ENCODE results near the gene MPRIP.

Gene MPRIP

GRCh38 chr17:17236295-17237025, 194.2 kb downstream of the MPRIP start:
- TF ChIP-seq POLR2AphosphoS5 (IDR thresholded peaks at IDR 0.05; ENCODE audit: low read depth, low read length) = no peak
- TF ChIP-seq TAF1 (IDR thresholded peaks at IDR 0.05; ENCODE audit: borderline replicate concordance, insufficient read depth, low read length) = no peak
- TF ChIP-seq, protein P1, sequence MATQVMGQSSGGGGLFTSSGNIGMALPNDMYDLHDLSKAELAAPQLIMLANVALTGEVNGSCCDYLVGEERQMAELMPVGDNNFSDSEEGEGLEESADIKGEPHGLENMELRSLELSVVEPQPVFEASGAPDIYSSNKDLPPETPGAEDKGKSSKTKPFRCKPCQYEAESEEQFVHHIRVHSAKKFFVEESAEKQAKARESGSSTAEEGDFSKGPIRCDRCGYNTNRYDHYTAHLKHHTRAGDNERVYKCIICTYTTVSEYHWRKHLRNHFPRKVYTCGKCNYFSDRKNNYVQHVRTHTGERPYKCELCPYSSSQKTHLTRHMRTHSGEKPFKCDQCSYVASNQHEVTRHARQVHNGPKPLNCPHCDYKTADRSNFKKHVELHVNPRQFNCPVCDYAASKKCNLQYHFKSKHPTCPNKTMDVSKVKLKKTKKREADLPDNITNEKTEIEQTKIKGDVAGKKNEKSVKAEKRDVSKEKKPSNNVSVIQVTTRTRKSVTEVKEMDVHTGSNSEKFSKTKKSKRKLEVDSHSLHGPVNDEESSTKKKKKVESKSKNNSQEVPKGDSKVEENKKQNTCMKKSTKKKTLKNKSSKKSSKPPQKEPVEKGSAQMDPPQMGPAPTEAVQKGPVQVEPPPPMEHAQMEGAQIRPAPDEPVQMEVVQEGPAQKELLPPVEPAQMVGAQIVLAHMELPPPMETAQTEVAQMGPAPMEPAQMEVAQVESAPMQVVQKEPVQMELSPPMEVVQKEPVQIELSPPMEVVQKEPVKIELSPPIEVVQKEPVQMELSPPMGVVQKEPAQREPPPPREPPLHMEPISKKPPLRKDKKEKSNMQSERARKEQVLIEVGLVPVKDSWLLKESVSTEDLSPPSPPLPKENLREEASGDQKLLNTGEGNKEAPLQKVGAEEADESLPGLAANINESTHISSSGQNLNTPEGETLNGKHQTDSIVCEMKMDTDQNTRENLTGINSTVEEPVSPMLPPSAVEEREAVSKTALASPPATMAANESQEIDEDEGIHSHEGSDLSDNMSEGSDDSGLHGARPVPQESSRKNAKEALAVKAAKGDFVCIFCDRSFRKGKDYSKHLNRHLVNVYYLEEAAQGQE (IDR thresholded peaks at IDR 0.05; ENCODE audit: insufficient read depth in 1 of 2, low read depth in 2 of 2, low read length in 2 of 2) = no peak
- no peak for TF ChIP-seq FOXP2 (optimal IDR thresholded peaks at IDR 0.05; ENCODE audit: borderline replicate concordance, extremely low read depth, extremely low read length, insufficient read depth)
- TF ChIP-seq SIN3A (IDR thresholded peaks at IDR 0.05; ENCODE audit: borderline replicate concordance, insufficient read depth, low read length) = 0 out of 2 replicates have a peak, but pooled peaks have one; percentile 15

GRCh38 chr17:17237026-17237799, 195.0 kb downstream of the MPRIP start, which contains the start of gene FLCN:
TSS of gene FLCN (minus strand) at chr17:17237168. CDS start at chr17:17228137, 9,031 bp downstream.
- TF ChIP-seq TAF1 (IDR thresholded peaks at IDR 0.05; ENCODE audit: borderline replicate concordance, insufficient read depth, low read length) = peak; percentile 90
- peak; percentile 90 for TF ChIP-seq POLR2AphosphoS5 (IDR thresholded peaks at IDR 0.05; ENCODE audit: low read depth, low read length)
- TF ChIP-seq FOXP2 (optimal IDR thresholded peaks at IDR 0.05; ENCODE audit: borderline replicate concordance, extremely low read depth, extremely low read length, insufficient read depth) = peak; percentile 54
- TF ChIP-seq, protein P1 (IDR thresholded peaks at IDR 0.05; ENCODE audit: insufficient read depth in 1 of 2, low read depth in 2 of 2, low read length in 2 of 2) = no peak; a peak in 1 of 4 replicates
- peak; percentile 55; the same call in 1 of the 2 replicates for TF ChIP-seq SIN3A (IDR thresholded peaks at IDR 0.05; ENCODE audit: borderline replicate concordance, insufficient read depth, low read length)

GRCh38 chr17:17239832-17240231, 197.6 kb downstream of the MPRIP start:
- TF ChIP-seq SIN3A (IDR thresholded peaks at IDR 0.05; ENCODE audit: borderline replicate concordance, insufficient read depth, low read length) (no peak), POLR2AphosphoS5 (IDR thresholded peaks at IDR 0.05; ENCODE audit: low read depth, low read length) (no peak), TAF1 (IDR thresholded peaks at IDR 0.05; ENCODE audit: borderline replicate concordance, insufficient read depth, low read length) (no peak), FOXP2 (optimal IDR thresholded peaks at IDR 0.05; ENCODE audit: borderline replicate concordance, extremely low read depth, extremely low read length, insufficient read depth) (no peak)
- TF ChIP-seq, protein P1 (IDR thresholded peaks at IDR 0.05; ENCODE audit: insufficient read depth in 1 of 2, low read depth in 2 of 2, low read length in 2 of 2) = no peak

GRCh38 chr17:17241656-17242055, 199.4 kb downstream of the MPRIP start:
- TF ChIP-seq TAF1 (IDR thresholded peaks at IDR 0.05; ENCODE audit: borderline replicate concordance, insufficient read depth, low read length) = no peak
- TF ChIP-seq SIN3A (IDR thresholded peaks at IDR 0.05; ENCODE audit: borderline replicate concordance, insufficient read depth, low read length) = no peak
- TF ChIP-seq, protein P1 (IDR thresholded peaks at IDR 0.05; ENCODE audit: insufficient read depth in 1 of 2, low read depth in 2 of 2, low read length in 2 of 2) = no peak
- TF ChIP-seq FOXP2 (optimal IDR thresholded peaks at IDR 0.05; ENCODE audit: borderline replicate concordance, extremely low read depth, extremely low read length, insufficient read depth) = no peak
- no peak for TF ChIP-seq POLR2AphosphoS5 (IDR thresholded peaks at IDR 0.05; ENCODE audit: low read depth, low read length)
